HUDEP-2 (cell line): ENCODE measurements around the gene IMPDH2.
A peak's percentile ranks its signal among the peaks of the same experiment; 100 is the strongest.

ENCODE experiments used
- DNase-seq, 76 experiments: peaks; one replicate each; lab custom pipeline; 2025; ENCODE audit not compliant: unreplicated experiment in 76 of 76; lab: John Stamatoyannopoulos, UW

Gene IMPDH2

GRCh38 chr3:49007068-49007770 is 22.0 kb downstream of the IMPDH2 start, which contains the start of gene WDR6:
TSS of gene WDR6 (plus strand) at chr3:49007391. CDS start at chr3:49007432, 41 bp downstream.
- peak in 75 of 76 experiments; percentile 66 to 98 (median 94) for DNase-seq

GRCh38 chr3:49006408-49007067 is 22.7 kb downstream of the IMPDH2 start:
- DNase-seq: peak in 2 of 76 experiments; percentile 28 to 30

GRCh38 chr3:49005998-49006397 is 23.2 kb downstream of the IMPDH2 start:
- no peak for DNase-seq

- no peak for DNase-seq
Observed at GRCh38 chr3:49005303-49005680, 23.9 kb downstream of the IMPDH2 start.

GRCh38 chr3:49004352-49005302 is 24.6 kb downstream of the IMPDH2 start:
- peak in 71 of 76 experiments; percentile 13 to 84 (median 66) for DNase-seq

- DNase-seq: no peak
Observed at GRCh38 chr3:49001155-49001554, 28.0 kb downstream of the IMPDH2 start.

DNA sequence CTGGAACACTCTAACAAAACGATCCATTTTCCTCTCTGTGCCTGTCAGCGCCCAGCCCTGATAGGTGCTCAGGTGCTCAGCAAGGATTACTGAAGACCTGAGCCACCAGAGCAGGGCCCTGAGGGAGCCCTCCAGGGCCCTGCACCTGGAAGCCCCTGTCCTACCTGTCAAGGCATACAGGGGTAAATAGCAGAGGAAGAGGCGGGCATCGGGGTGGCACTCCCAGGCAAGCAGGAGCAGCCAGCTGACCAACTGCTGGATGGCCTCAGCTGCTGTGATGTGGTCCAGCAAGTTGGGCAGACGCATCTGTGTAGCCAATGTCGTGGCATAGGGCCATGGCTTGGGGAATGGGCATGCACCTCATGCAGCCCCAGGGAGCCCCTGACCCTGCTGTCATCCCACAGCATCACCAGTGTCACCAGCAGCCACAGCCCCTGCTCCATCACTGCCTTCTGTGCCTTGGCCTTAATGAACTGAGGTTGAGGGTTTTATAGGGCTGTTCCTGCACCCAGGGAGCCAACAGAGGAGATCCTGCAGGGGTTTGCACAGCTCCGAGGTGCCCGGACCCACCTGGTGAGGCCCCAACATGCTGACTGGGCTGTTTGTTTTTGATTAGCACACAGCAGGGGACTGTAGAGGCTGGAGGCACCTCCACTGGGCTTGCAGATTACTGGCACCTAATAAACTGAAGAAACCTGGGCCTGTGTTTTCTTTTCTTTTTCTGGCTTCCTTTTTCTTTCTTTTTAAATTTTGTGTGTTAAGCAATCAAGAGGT is 29.9 kb downstream of the IMPDH2 start:
- DNase-seq: no peak

DNA sequence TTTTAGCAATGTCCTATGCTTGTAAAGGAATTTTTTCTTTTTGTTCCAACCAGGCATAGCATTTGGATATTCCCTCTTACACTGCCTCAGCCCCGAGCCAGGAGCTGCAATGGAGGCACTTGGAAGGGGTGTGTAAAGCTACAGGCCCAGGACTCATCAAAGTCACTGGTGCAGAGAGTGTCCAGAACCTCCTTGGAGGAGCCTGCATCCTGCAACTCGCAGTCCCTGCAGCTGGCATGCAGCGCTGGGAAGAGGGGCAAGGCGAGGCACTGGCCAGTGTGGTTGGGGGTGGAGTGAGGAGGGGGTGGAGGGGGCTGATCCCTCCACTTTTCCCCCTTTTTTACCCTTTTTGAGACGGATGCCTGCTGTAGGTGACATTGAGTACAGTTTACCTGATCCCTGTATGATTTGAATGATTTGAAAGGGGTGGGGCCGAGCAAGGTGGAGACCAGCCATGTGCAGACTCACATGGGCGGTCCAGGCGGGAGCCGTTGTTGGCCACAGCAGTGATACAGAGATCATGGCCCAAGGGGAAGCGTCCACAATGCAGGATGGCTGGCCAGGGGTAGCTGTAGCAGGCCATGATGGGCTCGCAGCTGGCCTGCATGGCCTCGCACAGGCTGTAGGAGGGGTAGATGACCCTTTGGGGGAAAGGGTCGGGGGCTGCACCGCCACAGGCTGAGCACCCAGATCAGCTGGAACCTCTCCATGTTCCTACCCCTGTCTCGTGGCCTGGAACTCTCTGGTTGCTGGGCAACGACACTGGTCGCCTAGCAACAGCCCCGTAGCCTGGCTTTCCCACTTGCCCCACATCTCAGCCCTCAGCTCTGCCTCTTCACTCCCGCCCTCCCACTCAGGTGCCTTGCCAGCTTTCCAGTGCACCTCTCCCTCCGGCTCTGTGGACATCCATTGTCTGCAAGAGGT is 31.2 kb downstream of the IMPDH2 start:
- no peak for DNase-seq

- DNase-seq: no peak
Observed at GRCh38 chr3:48997102-48997635, 32.0 kb downstream of the IMPDH2 start.

DNA sequence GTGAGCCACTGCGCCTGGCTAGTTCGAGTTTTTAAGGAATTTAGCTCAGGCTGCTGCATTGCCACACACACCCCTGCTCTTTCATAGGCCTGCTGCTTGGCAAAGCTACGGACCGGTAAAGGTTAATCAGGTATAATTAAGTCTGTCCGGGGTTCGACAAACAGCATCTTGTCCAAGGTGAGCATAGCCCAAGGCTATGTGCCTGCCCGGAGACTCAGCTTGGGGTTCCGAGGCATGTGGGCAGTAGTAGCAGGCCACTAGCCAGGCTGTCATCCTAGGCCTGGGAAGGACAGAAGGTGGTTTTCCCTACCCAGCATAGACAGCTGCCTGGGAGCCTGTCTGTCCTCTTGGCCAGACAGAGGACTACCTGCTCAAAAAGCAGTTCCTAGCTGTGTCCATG is 32.6 kb downstream of the IMPDH2 start:
- no peak for DNase-seq

DNA sequence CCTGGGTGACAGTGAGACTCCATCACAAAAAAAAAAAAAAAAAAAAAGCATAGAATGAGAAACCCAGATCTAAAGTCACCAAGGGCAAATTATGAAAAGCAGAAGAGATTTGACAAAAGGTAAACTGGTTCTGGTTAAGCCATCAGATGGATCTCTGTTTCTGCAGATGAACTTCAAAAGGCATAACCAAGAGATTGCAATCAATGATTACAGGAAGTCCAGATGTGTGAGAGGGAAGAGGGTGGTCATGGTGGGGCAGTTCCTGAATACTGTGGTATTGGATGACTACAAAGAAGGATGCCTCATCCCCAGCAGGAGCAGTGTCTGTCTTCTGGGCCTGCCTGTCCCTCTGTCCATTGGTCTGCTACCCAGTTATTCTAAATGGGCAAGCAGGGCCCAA is 35.4 kb downstream of the IMPDH2 start:
- DNase-seq: no peak

- DNase-seq: no peak
Observed at GRCh38 chr3:48991851-48992545, 37.2 kb downstream of the IMPDH2 start.

- peak in 26 of 76 experiments; percentile 4 to 51 (median 25) for DNase-seq
Observed at GRCh38 chr3:48990636-48991469, 38.3 kb downstream of the IMPDH2 start.

DNA sequence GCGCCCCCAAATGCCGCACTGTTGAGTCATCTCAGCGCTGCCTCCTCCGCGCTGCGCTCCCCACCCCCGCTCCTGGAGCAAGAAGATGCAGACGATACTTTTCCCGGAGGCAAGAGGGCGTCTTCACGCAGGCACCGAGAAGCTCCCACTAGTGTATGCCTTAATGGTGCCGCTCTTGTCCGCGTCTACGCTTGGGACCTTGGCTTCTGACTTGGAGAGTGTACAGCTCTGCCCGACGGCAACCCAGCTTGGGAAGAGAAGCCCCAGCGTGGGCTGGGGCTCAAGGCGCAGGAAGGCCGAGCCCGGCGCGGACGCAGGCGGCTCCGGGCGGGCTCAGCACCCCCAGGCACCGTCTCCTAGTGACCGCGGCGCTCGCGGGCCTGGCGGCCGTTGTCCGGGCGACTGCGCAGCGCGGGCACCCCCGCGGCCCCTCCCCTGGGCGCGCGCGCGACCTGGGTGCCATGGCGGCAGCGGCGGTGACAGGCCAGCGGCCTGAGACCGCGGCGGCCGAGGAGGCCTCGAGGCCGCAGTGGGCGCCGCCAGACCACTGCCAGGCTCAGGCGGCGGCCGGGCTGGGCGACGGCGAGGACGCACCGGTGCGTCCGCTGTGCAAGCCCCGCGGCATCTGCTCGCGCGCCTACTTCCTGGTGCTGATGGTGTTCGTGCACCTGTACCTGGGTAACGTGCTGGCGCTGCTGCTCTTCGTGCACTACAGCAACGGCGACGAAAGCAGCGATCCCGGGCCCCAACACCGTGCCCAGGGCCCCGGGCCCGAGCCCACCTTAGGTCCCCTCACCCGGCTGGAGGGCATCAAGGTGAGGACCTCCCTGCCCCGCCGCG is 39.2 kb downstream of the IMPDH2 start, which contains the start of gene P4HTM:
P4HTM (plus strand) TSS at position 446 of the 840 bp plus-strand sequence; CDS start at position 462, 16 bp downstream.
- peak in 72 of 76 experiments; percentile 35 to 87 (median 75) for DNase-seq

- peak in 1 of 76 experiments; percentile 27 for DNase-seq
Observed at GRCh38 chr3:48989126-48989795, 39.9 kb downstream of the IMPDH2 start.

- no peak for DNase-seq
Observed at GRCh38 chr3:48985831-48986376, 43.3 kb downstream of the IMPDH2 start.
